WERI-Rb-1 (cell line): Measurements from ENCODE around the gene DCC.

Experiments
- DNase-seq: peaks from one replicate; pipeline ENCODE4 v3.0.0-alpha.2; 2020
- H3K27ac ChIP-seq: fragments of 250-450 bp; sonication (Bioruptor Pico); 2 replicates; pipeline ENCODE4 v1.5.1; 2020; ENCODE audit warnings: mild to moderate bottlenecking, moderate library complexity
- H3K27me3 ChIP-seq: fragments of 250-450 bp; sonication (Bioruptor Pico); 2 replicates; pipeline ENCODE4 v1.5.1; 2021; ENCODE audit warnings: mild to moderate bottlenecking, low read depth, moderate library complexity; ENCODE audit not compliant: insufficient read depth, severe bottlenecking
- H3K36me3 ChIP-seq: fragments of 250-450 bp; sonication (Bioruptor Pico); 2 replicates; pipeline ENCODE4 v1.5.1; 2020; ENCODE audit warnings: mild to moderate bottlenecking, moderate library complexity
- H3K4me3 ChIP-seq: 2 replicates; pipeline ENCODE4 v1.5.1; 2011; ENCODE audit warnings: low read depth, mild to moderate bottlenecking, control low read depth, low read length
- H3K9me3 ChIP-seq: fragments of 250-450 bp; sonication (Bioruptor Pico); 2 replicates; pipeline ENCODE4 v1.5.1; 2021; ENCODE audit warnings: mild to moderate bottlenecking, moderate library complexity; ENCODE audit not compliant: severe bottlenecking
- CTCF ChIP-seq: IDR thresholded peaks from 2 replicates; pipeline ENCODE4 v1.5.1; 2011; ENCODE audit warnings: low read depth, mild to moderate bottlenecking, control low read depth, inconsistent platforms, low read length

DCC gene

GRCh38 chr18:52582516-52582915, 242.5 kb downstream of the DCC start:
- Histone ChIP-seq H3K27me3 (no peaks in the 10 kb centered on the region), H3K4me3 (no peak overlapping the region), H3K27ac (no peak overlapping the region), H3K9me3 (no peaks in the 10 kb centered on the region), H3K36me3 (no peaks in the 10 kb centered on the region)
- no peak for TF ChIP-seq CTCF
- no peak for DNase-seq

- DNase-seq: no peak
- no peak overlapping the region for H3K27ac ChIP-seq
- H3K9me3 ChIP-seq: no peaks in the 10 kb centered on the region
- H3K4me3 ChIP-seq: no peak overlapping the region
- H3K36me3 ChIP-seq: no peaks in the 10 kb centered on the region
- TF ChIP-seq CTCF: no peak
- no peaks in the 10 kb centered on the region for H3K27me3 ChIP-seq
Observed at GRCh38 chr18:52588931-52589330, 248.9 kb downstream of the DCC start.

- no peak overlapping the region for H3K27ac ChIP-seq
- H3K9me3 ChIP-seq: no peaks in the 10 kb centered on the region
- no peak for DNase-seq
- H3K27me3 ChIP-seq: no peaks in the 10 kb centered on the region
- no peaks in the 10 kb centered on the region for H3K36me3 ChIP-seq
- TF ChIP-seq CTCF: no peak
- H3K4me3 ChIP-seq: no peak overlapping the region
Observed at GRCh38 chr18:52596748-52597435, 256.9 kb downstream of the DCC start.

GRCh38 chr18:52598921-52599320, 258.9 kb downstream of the DCC start:
- Histone ChIP-seq H3K27ac (no peak overlapping the region), H3K9me3 (no peaks in the 10 kb centered on the region), H3K27me3 (no peaks in the 10 kb centered on the region), H3K36me3 (no peaks in the 10 kb centered on the region), H3K4me3 (no peak overlapping the region)
- DNase-seq: peak; percentile 13
- no peak for TF ChIP-seq CTCF

- DNase-seq: no peak
- H3K27ac ChIP-seq: no peak overlapping the region
- no peaks in the 10 kb centered on the region for H3K9me3 ChIP-seq
- TF ChIP-seq CTCF: no peak
- no peaks in the 10 kb centered on the region for H3K27me3 ChIP-seq
- no peaks in the 10 kb centered on the region for H3K36me3 ChIP-seq
- H3K4me3 ChIP-seq: no peak overlapping the region
Observed at GRCh38 chr18:52602820-52603219, 262.8 kb downstream of the DCC start.

- no peaks in the 10 kb centered on the region for H3K9me3 ChIP-seq
- H3K27ac ChIP-seq: no peak overlapping the region
- no peaks in the 10 kb centered on the region for H3K27me3 ChIP-seq
- no peak for TF ChIP-seq CTCF
- no peak overlapping the region for H3K4me3 ChIP-seq
- H3K36me3 ChIP-seq: no peaks in the 10 kb centered on the region
- no peak for DNase-seq
Observed at GRCh38 chr18:52605345-52605744, 265.3 kb downstream of the DCC start.
